HG02973 (cell line): ENCODE results near the gene RALGAPA2.

Source experiments
- ATAC-seq: cut with Tn5 transposase; IDR thresholded peaks from one replicate; pipeline ENCODE4 v1.9.1; 2021; ENCODE audit warnings: moderate library complexity; ENCODE audit not compliant: unreplicated experiment

RALGAPA2 gene

DNA sequence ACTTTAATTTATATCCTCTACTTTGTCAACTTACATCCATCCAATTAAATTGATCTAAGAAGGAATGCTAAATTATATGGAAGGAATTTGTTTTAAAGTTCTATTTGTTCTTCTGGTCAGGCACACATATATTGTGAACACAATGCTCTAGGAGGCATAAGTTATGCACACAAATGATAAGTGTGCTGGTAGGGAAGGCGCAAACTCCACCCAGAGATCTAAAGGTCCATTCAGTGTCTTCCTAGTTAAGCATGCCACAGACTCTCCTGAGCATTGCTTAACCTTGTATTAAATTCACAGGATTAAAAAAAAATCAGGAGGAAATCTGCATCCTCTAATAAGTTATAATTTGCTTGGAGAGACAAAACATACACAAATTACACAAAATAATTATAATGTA lies 127.3 kb downstream of the RALGAPA2 start:
- no peak for ATAC-seq

DNA sequence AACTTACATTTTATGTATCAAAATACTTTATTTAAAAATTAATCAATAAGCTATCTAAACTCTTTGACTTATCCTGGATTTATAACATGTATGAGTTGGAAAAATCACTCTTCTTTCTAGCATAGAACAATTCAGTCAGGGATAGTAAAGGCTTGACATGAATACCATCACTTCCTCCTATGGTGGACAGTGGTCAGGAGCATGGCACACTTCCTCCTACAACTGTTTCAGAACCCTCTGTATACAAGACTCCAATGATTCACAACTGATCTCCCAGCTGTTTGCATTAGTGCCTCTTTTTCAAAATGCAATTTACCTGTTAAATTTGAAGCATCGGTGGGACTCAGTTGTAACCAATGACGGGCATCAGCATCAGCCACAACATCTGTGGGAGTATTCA lies 129.7 kb downstream of the RALGAPA2 start:
- no peak for ATAC-seq

DNA sequence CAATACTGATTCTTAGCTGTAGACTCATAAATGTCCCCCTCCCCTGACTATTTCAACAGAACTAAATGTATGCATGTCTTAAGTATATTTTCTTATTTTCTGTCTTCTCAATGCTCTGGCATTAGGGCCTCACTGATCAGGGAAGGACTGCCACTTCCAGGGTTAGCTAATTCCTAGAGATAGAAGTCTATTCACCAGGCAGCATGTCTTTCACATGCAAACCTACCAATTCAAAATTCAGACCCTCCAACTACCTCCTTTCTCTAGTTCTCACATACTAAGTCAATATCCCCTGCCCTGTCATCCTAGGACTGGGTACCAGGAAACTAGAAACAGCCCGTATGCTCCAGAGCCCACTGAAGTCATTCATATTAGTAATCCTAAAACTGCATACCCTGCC lies 132.3 kb downstream of the RALGAPA2 start:
- ATAC-seq = no peak

GRCh38 chr20:20578838-20579237 lies 133.6 kb downstream of the RALGAPA2 start:
- no peak for ATAC-seq

DNA sequence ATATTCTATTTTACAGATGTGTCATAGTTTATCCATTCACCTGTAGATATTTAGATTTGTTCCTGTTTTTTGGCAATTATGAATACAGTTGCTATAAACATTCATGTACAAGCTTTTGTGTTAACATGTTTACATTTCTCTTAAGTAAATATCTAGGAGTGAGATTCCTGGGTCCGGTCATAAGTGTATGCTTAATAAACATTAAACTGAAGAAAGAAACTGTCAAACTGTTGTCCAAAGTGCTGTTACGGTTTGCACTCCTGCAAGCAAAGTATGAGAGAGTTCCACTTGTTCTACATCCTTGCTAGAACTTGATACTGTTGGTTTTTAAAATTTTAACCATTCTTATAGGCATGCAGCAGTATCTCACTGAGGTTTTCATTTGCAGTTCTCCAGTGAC lies 138.6 kb downstream of the RALGAPA2 start:
- ATAC-seq = no peak

GRCh38 chr20:20571068-20571780 lies 141.2 kb downstream of the RALGAPA2 start:
- ATAC-seq = no peak

DNA sequence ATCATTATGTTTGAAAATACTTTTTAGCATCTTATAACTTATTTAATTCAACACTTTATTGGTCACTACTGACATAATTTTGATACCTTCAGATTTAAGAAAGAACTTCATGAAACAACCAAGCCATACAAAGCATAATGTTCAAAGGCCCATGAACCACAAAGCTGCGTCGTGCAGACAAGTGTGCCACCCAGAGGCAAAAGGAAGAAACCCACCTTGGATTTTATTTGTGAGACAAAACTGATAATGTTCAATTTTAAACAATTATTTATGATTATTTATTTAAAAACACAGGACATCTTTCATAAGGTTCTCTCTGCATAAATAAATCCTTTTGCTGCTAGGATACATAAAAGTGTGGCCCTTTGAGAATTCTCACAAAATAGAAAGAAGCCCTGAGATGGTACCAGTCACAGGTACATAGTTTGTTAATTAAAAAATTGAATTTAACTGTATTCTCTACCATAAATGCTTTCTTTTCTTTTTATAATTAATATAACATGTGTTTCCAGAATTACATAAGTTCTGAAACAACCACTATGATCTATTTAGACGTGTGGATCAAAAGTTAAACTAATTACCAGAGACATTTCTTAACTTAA lies 143.7 kb downstream of the RALGAPA2 start:
- ATAC-seq = no peak

DNA sequence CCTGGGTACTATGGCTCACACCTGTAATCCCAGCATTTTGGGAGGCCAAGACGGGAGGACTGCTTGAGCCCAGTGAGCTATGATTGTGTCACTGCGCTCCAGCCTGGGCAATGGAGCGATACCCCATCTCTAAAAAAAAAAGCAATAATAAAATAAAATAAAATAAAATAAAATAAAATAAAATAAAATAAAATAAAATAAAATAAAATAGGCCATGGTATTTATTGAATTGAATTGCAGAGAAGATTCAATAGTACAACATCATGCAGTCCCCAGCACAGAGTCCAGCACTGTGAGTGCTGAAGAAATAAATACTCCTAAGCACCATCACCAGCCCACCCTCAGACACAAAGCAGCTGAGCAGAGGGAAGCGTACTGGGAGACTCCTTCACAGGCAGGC lies 144.7 kb downstream of the RALGAPA2 start:
- ATAC-seq = no peak

- ATAC-seq = no peak
Observed at GRCh38 chr20:20566516-20566915, 145.9 kb downstream of the RALGAPA2 start.

- no peak for ATAC-seq
Observed at GRCh38 chr20:20564279-20564678, 148.2 kb downstream of the RALGAPA2 start.

GRCh38 chr20:20562507-20562906 lies 149.9 kb downstream of the RALGAPA2 start:
- ATAC-seq = no peak

DNA sequence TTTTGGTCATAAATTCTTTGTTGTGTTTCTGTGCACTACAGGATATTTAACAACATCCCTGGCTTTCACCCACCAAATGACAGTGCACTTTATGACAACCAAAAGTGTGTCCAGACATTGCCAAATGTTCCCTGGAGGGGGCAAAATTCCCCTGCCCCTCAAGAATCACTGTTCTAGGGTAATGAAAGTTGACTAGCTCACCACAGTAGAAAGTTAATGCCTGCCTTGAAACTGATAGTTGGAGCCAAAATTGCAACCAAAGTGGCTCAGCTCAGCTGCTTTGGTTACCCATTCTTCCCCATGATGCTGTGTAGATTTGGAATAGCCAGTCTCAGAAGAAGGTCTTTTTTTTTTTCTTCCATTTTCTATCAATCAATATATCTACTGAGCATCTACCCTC lies 150.6 kb downstream of the RALGAPA2 start:
- ATAC-seq = no peak

DNA sequence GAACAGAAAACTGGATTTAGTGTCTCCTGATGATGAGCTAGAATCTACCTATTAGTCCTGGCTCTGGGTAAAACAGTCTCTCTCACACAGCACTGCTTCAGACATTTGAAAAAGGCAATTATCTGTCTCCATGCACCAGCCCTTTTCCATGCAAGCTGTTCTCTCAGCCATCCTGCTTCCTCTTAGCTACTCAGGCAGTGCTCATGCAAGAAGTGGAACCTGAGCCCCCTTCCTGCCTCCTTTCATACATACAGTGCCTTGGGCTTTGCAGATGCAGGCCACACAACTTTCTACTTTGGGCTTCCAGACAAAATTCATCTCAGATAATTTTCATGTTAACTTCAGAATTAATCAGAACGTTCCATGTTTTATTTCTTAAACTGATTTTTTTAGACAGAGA lies 151.3 kb downstream of the RALGAPA2 start:
- no peak for ATAC-seq

- ATAC-seq = no peak
Observed at GRCh38 chr20:20557406-20557805, 155.0 kb downstream of the RALGAPA2 start.

DNA sequence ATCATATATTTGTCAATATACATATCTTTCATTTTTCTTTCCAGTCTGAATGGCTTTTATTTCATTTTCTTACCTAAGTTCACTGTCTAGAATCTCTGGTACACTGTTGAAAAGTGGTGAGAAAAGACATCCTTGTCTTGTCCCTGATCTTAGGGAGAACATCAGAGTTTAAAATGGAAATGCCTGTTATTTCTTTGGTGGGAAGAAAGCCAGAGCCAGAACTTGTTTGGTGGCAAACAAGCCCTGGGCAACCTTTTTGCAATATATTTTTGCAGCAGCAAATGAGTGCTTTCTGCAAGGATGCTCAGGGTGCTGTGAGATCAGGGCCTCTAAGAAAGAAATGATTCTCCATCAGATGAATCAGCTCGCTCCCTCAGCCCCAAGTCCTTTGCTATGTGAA lies 156.6 kb downstream of the RALGAPA2 start:
- no peak for ATAC-seq

DNA sequence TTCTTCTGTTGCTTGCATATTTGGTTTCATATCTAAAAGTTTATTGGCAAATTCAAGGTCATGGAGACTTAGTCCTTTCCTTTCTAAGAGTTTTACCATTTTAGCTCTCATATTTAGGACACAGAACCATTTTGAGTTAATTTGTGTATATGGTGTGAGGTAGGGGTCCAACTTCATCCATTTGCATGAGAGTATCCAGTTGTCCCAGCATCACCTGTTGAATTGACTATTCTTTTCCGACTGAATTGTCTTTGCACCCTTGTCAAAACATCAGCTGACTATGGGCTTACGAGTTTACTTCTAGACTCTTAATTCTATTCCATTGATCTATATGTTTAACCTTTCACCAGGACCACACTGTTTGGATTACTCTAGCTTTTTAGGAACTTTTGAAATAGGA lies 157.5 kb downstream of the RALGAPA2 start:
- no peak for ATAC-seq

DNA sequence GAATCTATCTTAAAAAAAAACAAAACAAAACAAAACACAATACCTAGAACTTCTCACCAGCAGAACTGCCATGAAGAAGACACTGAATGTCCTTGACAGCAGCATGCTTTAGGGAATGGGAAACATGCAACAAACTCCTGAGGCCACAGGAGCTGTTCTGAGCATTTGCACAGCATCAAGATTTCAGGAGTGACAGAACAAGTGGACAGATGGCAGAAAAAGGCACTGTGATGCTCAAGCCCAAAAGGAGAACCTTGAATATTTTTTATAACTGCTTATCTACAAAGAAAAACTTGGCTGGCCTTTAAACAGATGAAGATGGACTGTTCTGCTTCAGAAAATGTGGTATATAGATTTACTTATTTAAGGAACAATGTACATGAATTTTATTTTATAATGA lies 158.9 kb downstream of the RALGAPA2 start:
- no peak for ATAC-seq

GRCh38 chr20:20552076-20552475 lies 160.4 kb downstream of the RALGAPA2 start:
- ATAC-seq = no peak

DNA sequence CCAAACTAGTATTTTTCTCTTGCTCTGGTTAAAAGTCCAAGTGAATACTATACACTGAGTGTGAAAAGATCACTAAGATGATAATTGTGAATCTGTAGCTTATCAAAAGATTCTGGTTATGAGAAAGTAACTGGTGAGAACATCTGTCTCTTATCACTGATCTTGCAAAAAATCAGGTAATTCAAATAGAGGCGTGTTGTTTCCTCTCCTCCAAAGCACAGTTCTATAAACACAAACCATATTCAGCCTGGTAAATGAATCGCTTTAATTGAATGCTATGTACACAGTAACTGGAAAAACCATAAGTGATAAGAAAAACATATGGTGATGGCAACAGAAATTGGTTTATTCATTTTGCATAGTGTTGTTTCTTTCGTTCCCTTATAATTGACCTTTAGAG lies 161.0 kb downstream of the RALGAPA2 start:
- ATAC-seq = no peak

DNA sequence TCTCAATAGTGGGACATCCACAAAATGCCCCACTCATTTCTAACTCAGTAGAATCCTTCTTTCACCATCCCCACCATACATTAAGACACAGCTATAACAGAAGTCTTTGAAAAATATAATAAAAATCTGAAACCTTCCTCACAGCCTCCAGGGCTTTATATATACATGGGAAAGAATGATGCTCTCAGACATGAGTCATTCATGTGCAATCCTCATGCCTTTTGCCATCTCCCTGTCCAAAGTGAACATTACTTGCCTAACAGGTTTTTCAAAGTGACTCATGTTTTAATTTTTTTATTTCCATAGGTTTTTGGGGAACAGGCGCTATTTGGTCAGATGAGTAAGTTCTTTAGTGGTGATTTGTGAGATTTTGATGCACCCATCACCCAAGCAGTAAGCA lies 162.7 kb downstream of the RALGAPA2 start:
- ATAC-seq = no peak

- no peak for ATAC-seq
Observed at GRCh38 chr20:20549267-20549612, 163.2 kb downstream of the RALGAPA2 start.

DNA sequence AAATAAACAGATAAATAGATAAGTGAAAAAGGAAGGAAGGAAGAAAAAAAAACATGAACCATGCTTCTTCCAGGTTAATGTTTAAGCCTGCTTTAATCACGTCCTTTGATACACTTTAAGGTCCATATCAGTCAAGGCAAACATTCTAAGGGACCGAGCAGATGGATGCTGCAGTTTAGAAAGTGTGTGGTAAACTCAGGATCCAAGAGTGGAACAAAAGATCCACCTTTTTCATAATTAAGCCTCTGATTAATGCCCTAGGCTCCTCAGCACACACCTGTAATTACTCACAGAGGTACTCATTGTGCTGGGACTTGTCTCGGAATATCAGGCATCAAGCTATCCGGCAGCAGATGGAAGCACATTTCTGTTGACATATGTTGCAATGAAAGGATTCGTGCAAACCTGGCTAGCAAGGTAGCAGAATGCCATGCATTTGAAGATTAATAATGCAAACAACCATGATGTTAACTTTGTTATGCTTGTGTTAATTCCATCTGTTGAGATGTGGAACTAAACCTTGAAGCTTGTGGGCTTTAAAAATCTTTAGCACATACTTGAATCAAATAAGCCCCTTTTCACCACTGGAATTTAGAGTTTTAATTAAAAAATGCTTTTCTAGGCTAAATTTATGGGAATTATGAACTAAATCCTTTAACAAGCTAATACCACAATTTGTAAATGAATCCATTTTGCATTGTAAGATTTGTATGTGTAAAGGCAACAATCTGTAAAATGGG lies 163.7 kb downstream of the RALGAPA2 start:
- ATAC-seq = no peak
